Naive thymus-derived CD4-positive, alpha-beta T cell (primary cell): ENCODE data around the gene MLKL. TPM values are rescaled to one million over a fixed set of nuclear protein-coding genes. Genes with fewer than 3 reads are reported as not detected.

ENCODE experiments used
- ATAC-seq: fragments of 150-1000 bp; cut with Tn5 transposase; 2 replicates; pipeline ENCODE4 v1.10.0; 2021; ENCODE audit warnings: mild to moderate bottlenecking, moderate library complexity
- CTCF ChIA-PET: fragments of 350-600 bp; sonication (Branson Sonifier 250); formaldehyde crosslinking; loops from one replicate; lab custom pipeline; 2021; ENCODE audit warnings: antibody characterized with exemption; lab: Charles Lee
- POLR2A ChIA-PET: fragments of 350-600 bp; sonication (Branson Sonifier 250); formaldehyde crosslinking; loops from one replicate; lab custom pipeline; 2021; ENCODE audit warnings: antibody characterized with exemption, inconsistent platforms; lab: Charles Lee
- DNase-seq, 9 donors: peaks; one replicate each; pipeline versions ENCODE4 v3.0.0 to v3.0.0-alpha.2; 2020 to 2022; ENCODE audit warnings: mixed read lengths in 1 of 9
- H3K27ac ChIP-seq: one replicate; pipeline ENCODE4 v1.7.0; 2013; ENCODE audit warnings: mild to moderate bottlenecking, low read depth, low read length, moderate library complexity
- H3K27me3 ChIP-seq, 2 donors: one replicate each; pipeline ENCODE4 v1.7.0; 2013; ENCODE audit warnings: low read length in 2 of 2, mild to moderate bottlenecking in 2 of 2, moderate library complexity in 2 of 2; ENCODE audit not compliant: control insufficient read depth in 2 of 2, insufficient read depth in 2 of 2
- H3K36me3 ChIP-seq, 3 experiments: 1 replicate in 2 of 3; 2 replicates in 1 of 3; pipeline ENCODE4 v1.7.0; 2013; ENCODE audit warnings: low read length in 3 of 3, mild to moderate bottlenecking in 3 of 3, moderate library complexity in 1 of 3; ENCODE audit not compliant: insufficient read depth in 3 of 3, control insufficient read depth in 2 of 3
- H3K4me1 ChIP-seq, 2 donors: one replicate each; pipeline ENCODE4 v1.7.0; 2013; ENCODE audit warnings: low read length in 2 of 2, mild to moderate bottlenecking in 2 of 2, moderate library complexity in 1 of 2; ENCODE audit not compliant: control insufficient read depth in 2 of 2, insufficient read depth in 2 of 2
- H3K4me3 ChIP-seq: 2 replicates; pipeline ENCODE4 v1.7.0; 2013; ENCODE audit warnings: mild to moderate bottlenecking, low read length
- H3K9me3 ChIP-seq, 3 experiments: 1 replicate in 2 of 3; 2 replicates in 1 of 3; pipeline ENCODE4 v1.7.0; 2013; ENCODE audit warnings: low read length in 3 of 3; ENCODE audit not compliant: control insufficient read depth in 2 of 3
- H3K27ac Mint-ChIP-seq, 9 donors: one replicate each; pipeline ENCODE4 v1.8.0; 2020 to 2022; ENCODE audit warnings: mixed read lengths in 9 of 9, mild to moderate bottlenecking in 8 of 9, moderate library complexity in 5 of 9, inconsistent platforms in 2 of 9
- H3K27me3 Mint-ChIP-seq, 5 donors: one replicate each; pipeline ENCODE4 v1.8.0; 2021 to 2022; ENCODE audit warnings: mixed read lengths in 5 of 5, mild to moderate bottlenecking in 1 of 5
- H3K36me3 Mint-ChIP-seq, 5 donors: one replicate each; pipeline ENCODE4 v1.8.0; 2020 to 2022; ENCODE audit warnings: mixed read lengths in 5 of 5, mild to moderate bottlenecking in 3 of 5, inconsistent platforms in 1 of 5
- H3K4me1 Mint-ChIP-seq, 7 donors: one replicate each; pipeline ENCODE4 v1.8.0; 2020 to 2022; ENCODE audit warnings: mixed read lengths in 7 of 7, mild to moderate bottlenecking in 3 of 7, inconsistent platforms in 1 of 7
- H3K4me3 Mint-ChIP-seq, 10 donors: one replicate each; pipeline ENCODE4 v1.8.0; 2020 to 2022; ENCODE audit warnings: mild to moderate bottlenecking in 10 of 10, mixed read lengths in 10 of 10, moderate library complexity in 6 of 10, inconsistent platforms in 2 of 10
- H3K9me3 Mint-ChIP-seq, 11 donors: one replicate each; pipeline ENCODE4 v1.8.0; 2020 to 2022; ENCODE audit warnings: mixed read lengths in 11 of 11, mild to moderate bottlenecking in 4 of 11, inconsistent platforms in 1 of 11, moderate library complexity in 1 of 11
- intact Hi-C, 2 donors: fragments of 100-400 bp; cut with micrococcal nuclease; formaldehyde crosslinking; loops; one replicate each; pipeline ENCODE4 v1.15.1; 2023
- polyA plus RNA-seq, 2 donors: library from polyadenylated mRNA; unstranded; fragments of 300-500 nt; fragmentation: Illumina TruSeq; gene quantifications; one replicate each; pipeline ENCODE4 v1.2.3, GENCODE V29; 2021
- total RNA-seq, 6 experiments: library from RNA in 5 of 6; stranded (reverse) in 5 of 6; gene quantifications; 1 replicate in 5 of 6; 2 replicates in 1 of 6; pipeline ENCODE4 v1.2.3 and lab custom pipeline; 2021 to 2026

Gene MLKL
- total and polyA plus RNA-seq, 7 experiments from 2014 or later = 7.9 to 52.4 (median 36.3) TPM

GRCh38 chr16:74695450-74696422 lies 4.9 kb downstream of the MLKL start:
- ChIA-PET CTCF (interaction anchor here (1.3 kb wide), 1 partner anchor 23 kb away, joined by 3 read pairs; no protein-coding TSS in a partner anchor), POLR2A (interaction anchor here (1.0 kb wide), 1 partner anchor 28 kb away, joined by 4 read pairs; no protein-coding TSS in a partner anchor)
- H3K9me3 ChIP-seq = no peaks in the 10 kb centered on the region
- intact Hi-C loops = loop anchor here (1.0 to 5.0 kb wide), 3 partner anchors 28 to 952 kb away; partner anchors contain the start of genes KARS1 (in 1 of the 2), TERF2IP (in 1 of the 2) and WDR59 (in 1 of the 2)
- H3K27ac ChIP-seq = peak overlapping the region; percentile 45
- no peaks in the 10 kb centered on the region for H3K27me3 ChIP-seq
- peak overlapping the region; percentile 74 to 94 (median 85) for H3K4me3 Mint-ChIP-seq
- peak overlapping the region in 8 of 9 donors; percentile 43 to 87 (median 80) for H3K27ac Mint-ChIP-seq
- H3K4me1 Mint-ChIP-seq = peaks cover 35 to 74% (median 59%) of the 10 kb centered on the region in 7 donors
- peaks cover 0 to 46% (median 4%) of the 10 kb centered on the region in 3 experiments for H3K36me3 ChIP-seq
- ATAC-seq (peak; percentile 89), DNase-seq (peak; percentile 33 to 67 (median 51))
- peak overlapping the region; percentile 45 for H3K4me3 ChIP-seq
- H3K4me1 ChIP-seq = peaks cover 14 to 24% of the 10 kb centered on the region in 2 donors
- H3K36me3 Mint-ChIP-seq = peaks cover 12 to 40% (median 34%) of the 10 kb centered on the region in 5 donors
- peaks cover 0 to 1% (median 0%) of the 10 kb centered on the region in 11 donors for H3K9me3 Mint-ChIP-seq
- no peaks in the 10 kb centered on the region for H3K27me3 Mint-ChIP-seq

- no peaks in the 10 kb centered on the region for H3K9me3 ChIP-seq
- H3K4me1 Mint-ChIP-seq = peaks cover 8 to 34% (median 25%) of the 10 kb centered on the region in 7 donors
- no peak overlapping the region for H3K27ac Mint-ChIP-seq
- ChIA-PET CTCF (no interaction called here), POLR2A (interaction anchor here (1.1 to 2.1 kb wide), 2 partner anchors 9 to 24 kb away, joined by 3 to 10 read pairs; partner anchors contain the start of gene MLKL)
- peaks cover 0 to 2% (median 0%) of the 10 kb centered on the region in 11 donors for H3K9me3 Mint-ChIP-seq
- no peak overlapping the region for H3K4me3 ChIP-seq
- H3K27me3 ChIP-seq = no peaks in the 10 kb centered on the region
- H3K36me3 Mint-ChIP-seq = peaks cover 19 to 58% (median 51%) of the 10 kb centered on the region in 5 donors
- H3K4me3 Mint-ChIP-seq = no peak overlapping the region
- H3K27ac ChIP-seq = no peak overlapping the region
- no peaks in the 10 kb centered on the region for H3K27me3 Mint-ChIP-seq
- DNase-seq (no peak), ATAC-seq (no peak)
- peaks cover 0 to 3% of the 10 kb centered on the region in 2 donors for H3K4me1 ChIP-seq
- intact Hi-C loops = no loop called here
- H3K36me3 ChIP-seq = peaks cover 4 to 67% (median 10%) of the 10 kb centered on the region in 3 experiments
Observed at GRCh38 chr16:74691093-74691855, 9.4 kb downstream of the MLKL start.

GRCh38 chr16:74682556-74682955 lies 18.1 kb downstream of the MLKL start:
- no peak for DNase-seq
- no peak overlapping the region for H3K4me3 ChIP-seq
- CTCF ChIA-PET = no interaction called here
- no peaks in the 10 kb centered on the region for H3K9me3 ChIP-seq
- H3K4me3 Mint-ChIP-seq = no peak overlapping the region
- H3K9me3 Mint-ChIP-seq = no peaks in the 10 kb centered on the region
- H3K36me3 ChIP-seq = peaks cover 0 to 56% (median 4%) of the 10 kb centered on the region in 3 experiments
- no peak overlapping the region for H3K27ac Mint-ChIP-seq
- H3K27ac ChIP-seq = no peak overlapping the region
- intact Hi-C loops = no loop called here
- ATAC-seq = no peak
- H3K36me3 Mint-ChIP-seq = peaks cover 4 to 37% (median 9%) of the 10 kb centered on the region in 5 donors
- H3K27me3 Mint-ChIP-seq = no peaks in the 10 kb centered on the region
- no peaks in the 10 kb centered on the region for H3K27me3 ChIP-seq
- H3K4me1 ChIP-seq = no peaks in the 10 kb centered on the region
- POLR2A ChIA-PET = no interaction called here
- peaks cover 0 to under 1% (median 0%) of the 10 kb centered on the region in 7 donors for H3K4me1 Mint-ChIP-seq

GRCh38 chr16:74680681-74681080 lies 20.0 kb downstream of the MLKL start:
- peaks cover 0 to 1% (median 0%) of the 10 kb centered on the region in 7 donors for H3K4me1 Mint-ChIP-seq
- Histone ChIP-seq H3K27me3 (no peaks in the 10 kb centered on the region), H3K4me3 (no peak overlapping the region), H3K36me3 (peaks cover 0 to 68% (median 5%) of the 10 kb centered on the region in 3 experiments), H3K9me3 (no peaks in the 10 kb centered on the region), H3K4me1 (no peaks in the 10 kb centered on the region), H3K27ac (no peak overlapping the region)
- ChIA-PET CTCF (no interaction called here), POLR2A (interaction anchor here (0.7 kb wide), 1 partner anchor 137 kb away, joined by 4 read pairs; no protein-coding TSS in a partner anchor)
- DNase-seq = no peak
- H3K27ac Mint-ChIP-seq = peak overlapping the region in 2 of 9 donors; percentile 29 to 43
- no peaks in the 10 kb centered on the region for H3K9me3 Mint-ChIP-seq
- intact Hi-C loops = no loop called here
- no peak overlapping the region for H3K4me3 Mint-ChIP-seq
- H3K36me3 Mint-ChIP-seq = peaks cover 0 to 37% (median 5%) of the 10 kb centered on the region in 5 donors
- H3K27me3 Mint-ChIP-seq = no peaks in the 10 kb centered on the region
- ATAC-seq = no peak

GRCh38 chr16:74679983-74680382 lies 20.7 kb downstream of the MLKL start:
- H3K36me3 Mint-ChIP-seq = peaks cover 0 to 37% (median 5%) of the 10 kb centered on the region in 5 donors
- no peak for DNase-seq
- H3K36me3 ChIP-seq = peaks cover 0 to 68% (median 11%) of the 10 kb centered on the region in 3 experiments
- H3K4me1 ChIP-seq = no peaks in the 10 kb centered on the region
- no peak for ATAC-seq
- peak overlapping the region in 1 of 10 donors; percentile 64 for H3K4me3 Mint-ChIP-seq
- ChIA-PET CTCF (no interaction called here), POLR2A (interaction anchor here (0.7 kb wide), 1 partner anchor 136 kb away, joined by 4 read pairs; no protein-coding TSS in a partner anchor)
- no peaks in the 10 kb centered on the region for H3K27me3 Mint-ChIP-seq
- no peak overlapping the region for H3K27ac Mint-ChIP-seq
- H3K4me3 ChIP-seq = no peak overlapping the region
- H3K27ac ChIP-seq = no peak overlapping the region
- intact Hi-C loops = no loop called here
- no peaks in the 10 kb centered on the region for H3K9me3 ChIP-seq
- peaks cover 0 to 1% (median 0%) of the 10 kb centered on the region in 7 donors for H3K4me1 Mint-ChIP-seq
- H3K9me3 Mint-ChIP-seq = no peaks in the 10 kb centered on the region
- no peaks in the 10 kb centered on the region for H3K27me3 ChIP-seq

- H3K4me1 ChIP-seq = no peaks in the 10 kb centered on the region
- no peak overlapping the region for H3K27ac ChIP-seq
- ChIA-PET POLR2A (no interaction called here), CTCF (no interaction called here)
- ATAC-seq = no peak
- Mint-ChIP-seq H3K4me1 (peaks cover 0 to 2% (median 0%) of the 10 kb centered on the region in 7 donors), H3K27me3 (no peaks in the 10 kb centered on the region), H3K36me3 (peaks cover 0 to 40% (median 15%) of the 10 kb centered on the region in 5 donors), H3K27ac (no peak overlapping the region), H3K4me3 (no peak overlapping the region), H3K9me3 (no peaks in the 10 kb centered on the region)
- peaks cover 0 to 85% (median 11%) of the 10 kb centered on the region in 3 experiments for H3K36me3 ChIP-seq
- no peak for DNase-seq
- H3K9me3 ChIP-seq = no peaks in the 10 kb centered on the region
- intact Hi-C loops = no loop called here
- no peak overlapping the region for H3K4me3 ChIP-seq
- no peaks in the 10 kb centered on the region for H3K27me3 ChIP-seq
Observed at GRCh38 chr16:74677868-74678267, 22.8 kb downstream of the MLKL start.
